Keratinocyte (primary cell): ENCODE data around the gene DLX1.
A peak's percentile ranks its signal among the peaks of the same experiment; 100 is the strongest.

ENCODE experiments used
- CTCF ChIP-seq, 3 experiments: IDR thresholded peaks in 1 of 3; conservative IDR thresholded peaks in 1 of 3; optimal IDR thresholded peaks in 1 of 3; 2 replicates in 2 of 3; 3 replicates in 1 of 3; pipeline versions ENCODE3 to v1.5.1; 2011; ENCODE audit warnings: low read length in 3 of 3, mild to moderate bottlenecking in 3 of 3, moderate library complexity in 2 of 3, control low read depth in 1 of 3, inconsistent platforms in 1 of 3; ENCODE audit not compliant: insufficient read depth in 2 of 3; ENCODE audit errors: extremely low read depth in 1 of 3
- EZH2 ChIP-seq: IDR thresholded peaks from one replicate; pipeline ENCODE4 v1.6.1; 2012; ENCODE audit warnings: inconsistent platforms, mild to moderate bottlenecking, low read length, moderate library complexity

GRCh38 chr2:172088245-172089004 is 3.1 kb downstream of the DLX1 start:
- peak; percentile 64 for TF ChIP-seq EZH2
- no peak for TF ChIP-seq CTCF (optimal IDR thresholded peaks at IDR 0.05 in 1 of 3, IDR thresholded peaks at IDR 0.05 in 1 of 3, conservative IDR thresholded peaks at IDR 0.05 in 1 of 3; ENCODE audit: extremely low read depth in 1 of 3, insufficient read depth in 2 of 3, low read length in 3 of 3)
